H1 (cell line): ENCODE results near the gene PHGDH. TPM values are rescaled to one million over a fixed set of nuclear protein-coding genes. Genes with fewer than 3 reads are reported as not detected.

Experiments used
- CTBP2 ChIP-seq: IDR thresholded peaks from 2 replicates; pipeline ENCODE4 v1.7.0; 2011; ENCODE audit warnings: borderline replicate concordance, mild to moderate bottlenecking, moderate library complexity, mixed read lengths, low read length; ENCODE audit not compliant: insufficient read depth, insufficient read length
- EZH2 ChIP-seq: fragments of 200-600 bp; sonication (generic); IDR thresholded peaks from 2 replicates; pipeline ENCODE4 v1.7.1; 2012; ENCODE audit warnings: low read depth, mild to moderate bottlenecking, moderate library complexity, low read length, inconsistent platforms; ENCODE audit not compliant: severe bottlenecking
- KDM5A ChIP-seq: fragments of 200-600 bp; IDR thresholded peaks from 2 replicates; pipeline ENCODE4 v1.7.1; 2012; ENCODE audit warnings: mild to moderate bottlenecking, low read length, inconsistent platforms, mixed read lengths
- PHF8 ChIP-seq: fragments of 200-600 bp; sonication (generic); conservative IDR thresholded peaks from 2 replicates; pipeline ENCODE4 v1.7.1; 2012; ENCODE audit warnings: low read depth, mild to moderate bottlenecking, inconsistent platforms, low read length, moderate library complexity
- POLR2A ChIP-seq, 2 experiments: IDR thresholded peaks; 1 replicate in 1 of 2; 2 replicates in 1 of 2; pipeline ENCODE4 v1.6.1; 2011; ENCODE audit warnings: low read depth in 2 of 2, low read length in 2 of 2, mild to moderate bottlenecking in 2 of 2; ENCODE audit errors: control extremely low read depth in 1 of 2
- TAF7 ChIP-seq: optimal IDR thresholded peaks from 2 replicates; pipeline ENCODE3; 2011; ENCODE audit warnings: low read depth, mild to moderate bottlenecking, inconsistent platforms, low read length, moderate library complexity, borderline replicate concordance
- TEAD4 ChIP-seq: IDR thresholded peaks from 2 replicates; pipeline ENCODE4 v1.6.1; 2012; ENCODE audit warnings: low read depth, low read length, inconsistent platforms, mixed read lengths
- polyA plus RNA-seq, 7 experiments: library from polyadenylated mRNA; depleted of rRNA in 3 of 7; stranded (reverse) in 5 of 7; unstranded in 2 of 7; fragments of >200 nt in 5 of 7; fragments of 200-250 nt in 2 of 7; gene quantifications; 1 replicate in 5 of 7; 2 replicates in 1 of 7; 4 replicates in 1 of 7; pipeline versions ENCODE4 v1.2.1 to v1.2.3, GENCODE V29; 2011 to 2013; ENCODE audit warnings: missing spikeins in 2 of 7, mixed read lengths in 2 of 7
- total RNA-seq: library from RNA; stranded (reverse); fragmentation: NEBNext Ultra II Directional; extraction: Animal tissue kit (Norgen Biotek cat#: 25700); gene quantifications from 2 replicates; pipeline ENCODE4 v1.2.1, GENCODE V29; 2021

The PHGDH gene
- total and polyA plus RNA-seq, 2 of the 8 experiments (the other 6 are each of a cell fraction or from before 2014, with no cell fraction given) = 358 to 687 TPM

GRCh38 chr1:119674111-119674526, 37.6 kb upstream of the PHGDH start (continued):
- TF ChIP-seq KDM5A (no peak), TEAD4 (no peak), CTBP2 (no peak), PHF8 (no peak), POLR2A (IDR thresholded peaks at IDR 0.05; ENCODE audit: control extremely low read depth in 1 of 2, low read depth in 2 of 2, low read length in 2 of 2) (no peak), EZH2 (no peak), TAF7 (no peak)
